ENCODE measurements around the gene CTIF. TPM values are rescaled to one million over a fixed set of nuclear protein-coding genes. Genes with fewer than 3 reads are reported as not detected.

The CTIF gene
- total and polyA plus RNA-seq, 4 donors, result 12.2 to 45.7 (median 32.6) TPM

GRCh38 chr18:48592540-48593171, 53.8 kb downstream of the CTIF start:
- peaks cover 0 to 29% (median 4%) of the 10 kb centered on the region in 5 donors for H3K4me1 ChIP-seq (ENCODE audit: control insufficient read depth in 5 of 5, insufficient read depth in 5 of 5, low read length in 5 of 5)
- no peak for TF ChIP-seq CTCF (IDR thresholded peaks at IDR 0.05; ENCODE audit: control extremely low read depth, extremely low read depth)
- peak overlapping the region in 1 of 2 donors; percentile 37 for H3K27ac ChIP-seq (ENCODE audit: low read depth in 1 of 2, low read length in 1 of 2)
- no peak overlapping the region for H3K9ac ChIP-seq (ENCODE audit: insufficient read depth in 1 of 2, low read length in 2 of 2)
- no peak overlapping the region for H3K4me3 ChIP-seq
- H3K27me3 ChIP-seq (ENCODE audit: control insufficient read depth in 3 of 3, insufficient read depth in 3 of 3, low read length in 2 of 3), result no peaks in the 10 kb centered on the region
- no peaks in the 10 kb centered on the region for H3K9me3 ChIP-seq (ENCODE audit: control insufficient read depth in 4 of 4, insufficient read depth in 3 of 4, low read length in 3 of 4)
- peaks cover 0 to 5% (median 2%) of the 10 kb centered on the region in 4 donors for H3K36me3 ChIP-seq (ENCODE audit: control insufficient read depth in 4 of 4, insufficient read depth in 4 of 4, low read length in 4 of 4)
- 87 to 94% methylated on average over 17 of the region's 17 CpGs for WGBS, 2 donors
- DNase-seq, result no peak
- ATAC-seq (ENCODE audit: insufficient read depth, low FRiP score), result no peak

- TF ChIP-seq CTCF (IDR thresholded peaks at IDR 0.05; ENCODE audit: control extremely low read depth, extremely low read depth), result no peak
- Histone ChIP-seq H3K27ac (ENCODE audit: low read depth in 1 of 2, low read length in 1 of 2) (peak overlapping the region in 1 of 2 donors; percentile 72), H3K4me1 (ENCODE audit: control insufficient read depth in 5 of 5, insufficient read depth in 5 of 5, low read length in 5 of 5) (peaks cover 0 to 19% (median 4%) of the 10 kb centered on the region in 5 donors), H3K9ac (ENCODE audit: insufficient read depth in 1 of 2, low read length in 2 of 2) (no peak overlapping the region), H3K9me3 (ENCODE audit: control insufficient read depth in 4 of 4, insufficient read depth in 3 of 4, low read length in 3 of 4) (no peaks in the 10 kb centered on the region), H3K27me3 (ENCODE audit: control insufficient read depth in 3 of 3, insufficient read depth in 3 of 3, low read length in 2 of 3) (no peaks in the 10 kb centered on the region), H3K4me3 (no peak overlapping the region), H3K36me3 (ENCODE audit: control insufficient read depth in 4 of 4, insufficient read depth in 4 of 4, low read length in 4 of 4) (peaks cover 0 to 5% (median 2%) of the 10 kb centered on the region in 4 donors)
- ATAC-seq (ENCODE audit: insufficient read depth, low FRiP score) (no peak), DNase-seq (no peak)
- 91 to 96% methylated on average over 13 of the region's 13 CpGs for whole genome bisulfite sequencing, 2 donors
Measured at GRCh38 chr18:48594471-48595094, 55.8 kb downstream of the CTIF start.

- Histone ChIP-seq H3K9ac (ENCODE audit: insufficient read depth in 1 of 2, low read length in 2 of 2) (no peak overlapping the region), H3K27ac (ENCODE audit: low read depth in 1 of 2, low read length in 1 of 2) (peak overlapping the region in 1 of 2 donors; percentile 72), H3K27me3 (ENCODE audit: control insufficient read depth in 3 of 3, insufficient read depth in 3 of 3, low read length in 2 of 3) (no peaks in the 10 kb centered on the region), H3K4me1 (ENCODE audit: control insufficient read depth in 5 of 5, insufficient read depth in 5 of 5, low read length in 5 of 5) (peaks cover 0 to 16% (median 4%) of the 10 kb centered on the region in 5 donors), H3K36me3 (ENCODE audit: control insufficient read depth in 4 of 4, insufficient read depth in 4 of 4, low read length in 4 of 4) (peaks cover 0 to 5% (median 2%) of the 10 kb centered on the region in 4 donors), H3K4me3 (no peak overlapping the region), H3K9me3 (ENCODE audit: control insufficient read depth in 4 of 4, insufficient read depth in 3 of 4, low read length in 3 of 4) (no peaks in the 10 kb centered on the region)
- no peak for TF ChIP-seq CTCF (IDR thresholded peaks at IDR 0.05; ENCODE audit: control extremely low read depth, extremely low read depth)
- ATAC-seq (ENCODE audit: insufficient read depth, low FRiP score) (no peak), DNase-seq (no peak)
- 94 to 96% methylated on average over 4 of the region's 4 CpGs for WGBS, 2 donors
Measured at GRCh38 chr18:48595703-48596218, 56.9 kb downstream of the CTIF start.
